GM20000 (cell line): ENCODE measurements around the gene DLK2.
A peak's percentile ranks its signal among the peaks of the same experiment; 100 is the strongest.
"Not testable (repeated sequence)": the region's sequence is repeated elsewhere in the genome, so short reads cannot be mapped to it uniquely, and the experiment has no call there.

Experiments used
- DNase-seq: peaks from one replicate; pipeline ENCODE4 v3.0.0; 2012; ENCODE audit warnings: low spot score
- CTCF ChIP-seq: IDR thresholded peaks from 2 replicates; pipeline ENCODE4 v1.5.1; 2012; ENCODE audit warnings: mild to moderate bottlenecking, control low read depth; ENCODE audit errors: extremely low read depth, missing control alignments

Gene DLK2

GRCh38 chr6:43455531-43456428, at the start of gene DLK2:
Gene DLK2 (minus strand): TSS chr6:43455548. CDS start chr6:43454825, 723 bp downstream.
- no peak for TF ChIP-seq CTCF
- peak; percentile 67 for DNase-seq

- TF ChIP-seq CTCF, result no peak
- DNase-seq, result no peak
Measured at GRCh38 chr6:43503443-43503842, 48.1 kb upstream of the DLK2 start.

GRCh38 chr6:43502666-43503065, 47.3 kb upstream of the DLK2 start:
- no peak for DNase-seq
- TF ChIP-seq CTCF, result no peak

GRCh38 chr6:43500921-43501320, 45.6 kb upstream of the DLK2 start:
- DNase-seq, result no peak
- no peak for TF ChIP-seq CTCF

GRCh38 chr6:43499028-43499815, 43.9 kb upstream of the DLK2 start:
- no peak for DNase-seq
- no peak for TF ChIP-seq CTCF

- not testable (repeated sequence) for DNase-seq
Measured at GRCh38 chr6:43498291-43498690, 42.9 kb upstream of the DLK2 start.

GRCh38 chr6:43497689-43498088, 42.3 kb upstream of the DLK2 start:
- DNase-seq, result no peak
- no peak for TF ChIP-seq CTCF

GRCh38 chr6:43497129-43497396, 41.7 kb upstream of the DLK2 start:
- DNase-seq, result no peak
- no peak for TF ChIP-seq CTCF
